HG03558 (cell line): ENCODE measurements around the gene COX7A2.
A peak's percentile ranks its signal among the peaks of the same experiment; 100 is the strongest.

Source experiments
- ATAC-seq: cut with Tn5 transposase; IDR thresholded peaks from one replicate; pipeline ENCODE4 v1.9.1; 2021; ENCODE audit warnings: moderate number of reproducible peaks; ENCODE audit not compliant: unreplicated experiment; ENCODE audit errors: extremely low read depth

Gene COX7A2

GRCh38 chr6:75268988-75269354 lies 25.4 kb upstream of the COX7A2 start:
- ATAC-seq = no peak

GRCh38 chr6:75268121-75268987 lies 24.8 kb upstream of the COX7A2 start:
- no peak for ATAC-seq

- ATAC-seq = no peak
Observed at GRCh38 chr6:75267461-75267860, 23.9 kb upstream of the COX7A2 start.

- ATAC-seq = no peak
Observed at GRCh38 chr6:75266716-75267291, 23.2 kb upstream of the COX7A2 start.

DNA sequence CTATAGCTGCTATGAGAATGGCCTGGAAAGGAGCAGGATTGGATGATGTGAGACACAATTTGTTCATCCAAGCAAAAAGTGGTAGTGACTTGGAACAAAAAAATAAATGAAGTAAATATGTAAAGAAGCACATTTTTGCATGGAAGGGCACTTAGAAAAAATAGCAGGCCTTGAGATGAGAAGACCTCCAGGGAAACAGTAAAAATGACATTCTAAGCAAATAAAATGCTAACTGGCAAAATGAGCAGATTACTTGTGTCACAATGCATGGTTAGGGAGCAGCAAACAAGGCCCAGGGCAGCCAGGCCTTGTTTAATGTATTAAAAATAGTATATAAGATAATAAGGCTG lies 19.8 kb upstream of the COX7A2 start:
- ATAC-seq = no peak

- no peak for ATAC-seq
Observed at GRCh38 chr6:75262716-75263400, 19.3 kb upstream of the COX7A2 start.

DNA sequence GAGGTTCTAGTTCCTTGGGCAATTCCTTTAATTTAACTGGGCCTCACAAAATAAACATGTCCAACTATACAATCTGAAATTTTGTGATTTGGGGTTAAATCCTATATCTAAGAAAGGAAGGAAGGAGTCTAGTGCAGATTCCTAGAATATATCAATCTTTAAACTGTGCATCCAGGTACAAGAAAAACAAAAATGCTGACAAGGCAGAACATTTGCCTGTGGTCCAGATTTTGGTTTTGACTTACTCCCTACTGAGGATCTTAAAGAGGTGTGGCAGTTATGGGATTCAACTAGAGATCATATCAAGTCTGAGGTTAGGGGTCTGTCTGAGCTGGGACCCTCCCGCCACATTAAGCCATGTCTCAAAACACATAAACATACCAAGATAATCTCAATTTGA lies 17.7 kb upstream of the COX7A2 start:
- ATAC-seq = no peak

DNA sequence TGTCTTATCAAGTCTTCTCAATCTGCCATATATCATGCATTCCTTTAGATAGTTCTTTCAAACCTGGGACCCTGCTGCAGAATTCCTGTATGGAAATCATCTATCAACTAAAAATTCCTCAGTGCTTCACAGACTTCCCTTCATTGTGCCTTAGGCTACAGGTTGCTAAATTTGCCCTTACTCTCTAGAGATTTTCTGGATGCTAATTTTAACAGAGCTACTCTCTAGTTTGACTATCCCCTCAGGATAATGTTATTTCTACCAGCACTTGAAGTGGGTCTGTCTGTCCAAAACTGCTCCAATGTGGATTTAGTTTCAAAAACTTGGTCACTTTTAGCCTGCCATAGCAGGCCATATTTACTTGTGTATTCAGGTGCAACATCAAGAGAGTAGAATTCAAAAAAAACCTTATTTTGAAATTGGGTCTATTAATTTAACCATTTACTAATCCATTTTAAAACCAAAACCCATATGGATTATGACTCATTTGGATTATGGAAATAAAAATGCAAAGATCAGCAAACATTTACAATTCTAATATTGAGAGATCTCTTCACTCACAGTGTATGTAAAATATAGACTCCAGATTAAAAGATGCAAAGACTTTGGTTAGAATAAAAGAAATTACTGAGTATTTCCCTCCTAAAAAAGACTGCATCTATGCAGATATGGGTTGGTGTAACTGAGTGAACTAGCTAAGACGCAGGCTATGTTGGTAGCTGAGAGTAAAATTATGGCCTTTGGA lies 13.9 kb upstream of the COX7A2 start:
- no peak for ATAC-seq

GRCh38 chr6:75250552-75250951 lies 7.0 kb upstream of the COX7A2 start:
- no peak for ATAC-seq

DNA sequence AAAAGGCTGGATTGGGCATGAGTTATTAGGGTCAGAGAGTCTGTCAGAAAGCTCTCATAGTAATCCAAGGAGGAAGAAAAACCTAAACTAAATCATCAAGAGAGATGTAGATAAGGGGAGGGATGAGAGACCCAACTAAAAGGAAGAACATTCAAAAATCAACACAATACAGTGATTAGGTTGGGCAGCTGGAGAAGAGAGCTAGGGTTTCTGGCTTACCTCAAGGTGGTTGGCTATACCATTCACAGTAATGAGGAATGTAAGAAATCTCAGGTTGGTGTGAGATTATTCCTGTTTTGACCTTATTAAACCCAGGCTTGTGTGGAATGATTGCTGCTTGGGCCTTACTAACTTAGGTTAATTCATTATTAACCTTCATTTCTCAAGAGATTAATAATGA lies 6.2 kb upstream of the COX7A2 start:
- ATAC-seq = no peak

GRCh38 chr6:75246386-75246785 lies 2.8 kb upstream of the COX7A2 start:
- ATAC-seq = no peak

- peak; percentile 1 for ATAC-seq
Observed at GRCh38 chr6:75244063-75244584, 523 bp upstream of the COX7A2 start.

DNA sequence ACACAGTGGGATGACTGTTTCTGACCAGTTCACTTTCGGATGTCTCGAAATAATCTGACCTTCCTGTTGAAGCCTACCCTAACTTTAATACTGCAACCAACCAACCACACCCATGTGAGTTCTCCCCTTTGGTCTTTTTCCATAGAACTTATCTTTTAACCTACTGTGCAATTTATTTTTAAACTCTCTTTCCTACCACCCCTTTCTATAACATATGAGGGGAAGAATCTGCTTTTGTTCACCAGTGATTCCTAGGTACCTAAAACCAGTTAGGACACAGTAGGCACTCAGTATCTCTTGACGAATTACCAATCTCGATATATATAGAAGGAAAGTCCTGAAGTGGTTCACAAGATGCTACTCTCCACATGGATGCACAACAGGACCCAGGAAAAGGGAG lies 7.0 kb downstream of the COX7A2 start:
- ATAC-seq = no peak

DNA sequence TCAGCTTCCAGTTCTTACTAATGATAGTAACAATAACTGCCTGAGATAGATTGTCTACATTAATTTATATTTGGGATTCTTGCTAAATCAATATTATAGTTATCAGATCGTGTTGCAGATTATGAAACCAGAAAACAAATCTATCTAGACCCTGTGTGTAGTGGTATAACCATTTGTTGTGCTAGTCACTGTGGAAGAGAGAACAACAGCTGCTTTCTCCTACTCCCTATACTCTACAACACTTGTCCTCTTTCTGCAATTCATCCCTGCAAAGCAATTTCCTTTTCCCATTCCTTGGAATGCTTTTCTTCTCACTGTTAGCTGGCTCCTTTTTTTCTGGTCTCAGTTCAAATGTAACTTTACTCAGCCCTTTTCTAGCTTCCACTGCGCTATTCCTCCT lies 8.3 kb downstream of the COX7A2 start:
- ATAC-seq = no peak

GRCh38 chr6:75234126-75234865 lies 9.3 kb downstream of the COX7A2 start:
- no peak for ATAC-seq

DNA sequence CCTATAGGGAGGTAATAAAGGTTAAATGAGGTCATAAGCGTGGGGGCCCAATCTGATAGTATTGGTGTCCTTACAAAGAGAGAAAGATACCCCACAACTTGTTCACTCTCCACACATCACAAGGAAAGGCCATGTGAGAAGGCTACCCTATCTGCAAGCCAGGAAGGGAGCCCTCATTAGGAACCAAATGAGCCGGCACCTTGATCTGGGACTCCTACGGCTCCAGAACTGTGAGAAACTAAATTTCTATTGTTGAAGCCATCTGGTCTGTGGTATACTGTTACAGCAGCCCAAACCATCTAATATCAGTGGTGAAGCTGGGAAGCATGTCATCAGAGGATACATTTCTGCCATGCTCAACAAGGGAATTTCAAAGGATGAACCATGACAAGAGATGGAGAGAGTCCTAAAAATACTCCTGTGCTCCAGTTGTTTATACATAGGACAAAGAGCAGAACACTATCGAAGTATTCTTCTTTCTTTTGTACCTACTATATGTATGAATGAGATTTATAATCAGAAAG lies 10.4 kb downstream of the COX7A2 start:
- ATAC-seq = no peak

GRCh38 chr6:75230484-75231325 lies 12.9 kb downstream of the COX7A2 start:
- no peak for ATAC-seq

- no peak for ATAC-seq
Observed at GRCh38 chr6:75224303-75224926, 19.2 kb downstream of the COX7A2 start.
